Heart right ventricle (tissue), 16 donors: ENCODE measurements around the gene TMEM52B. TPM values are rescaled to one million over a fixed set of nuclear protein-coding genes. Genes with fewer than 3 reads are reported as not detected.

ENCODE experiments used
- ATAC-seq, 8 donors: fragments of 200-7000 bp; cut with Tn5 transposase; one replicate each; pipeline ENCODE4 v1.9.1; 2020; ENCODE audit warnings: mild to moderate bottlenecking in 8 of 8, moderate library complexity in 8 of 8, moderate number of reproducible peaks in 1 of 8
- DNase-seq, 2 donors: peaks; one replicate each; pipeline ENCODE4 v3.0.0-alpha.2; 2020
- H3K27ac ChIP-seq, 10 donors: fragments of 200-600 bp; sonication (generic) in 2 of 10; one replicate each; pipeline versions ENCODE4 v1.5.0 to v1.8.0; 2020 to 2022; ENCODE audit warnings: mild to moderate bottlenecking in 3 of 10
- H3K27me3 ChIP-seq, 7 donors: fragments of 200-600 bp; one replicate each; pipeline ENCODE4 v1.8.0; 2021 to 2022; ENCODE audit warnings: mild to moderate bottlenecking in 2 of 7
- H3K36me3 ChIP-seq, 9 donors: fragments of 200-600 bp; sonication (generic) in 1 of 9; one replicate each; pipeline versions ENCODE4 v1.5.0 to v1.8.0; 2020 to 2022; ENCODE audit warnings: mild to moderate bottlenecking in 2 of 9
- H3K4me1 ChIP-seq, 9 donors: fragments of 200-600 bp; sonication (generic) in 1 of 9; one replicate each; pipeline versions ENCODE4 v1.5.0 to v1.8.0; 2020 to 2022; ENCODE audit warnings: mild to moderate bottlenecking in 4 of 9
- H3K4me3 ChIP-seq, 10 donors: fragments of 200-600 bp; sonication (generic) in 2 of 10; one replicate each; pipeline versions ENCODE4 v1.5.0 to v1.8.0; 2020 to 2022; ENCODE audit warnings: mild to moderate bottlenecking in 7 of 10, moderate library complexity in 2 of 10
- H3K9me3 ChIP-seq, 11 donors: fragments of 200-600 bp in 10 of 11; sonication (generic) in 2 of 11; one replicate each; pipeline versions ENCODE4 v1.5.0 to v1.8.0; 2013 to 2022; ENCODE audit warnings: mild to moderate bottlenecking in 2 of 11, control low read depth in 1 of 11, moderate library complexity in 1 of 11
- WGBS, 2 donors: extraction: QIAGEN DNeasy Blood & Tissue Kit; methylation state at CpG; one replicate each; pipeline ENCODE4 v1.1.7; 2013; ENCODE audit warnings: inconsistent platforms in 1 of 2; 5-methylcytosine and 5-hydroxymethylcytosine counted together
- intact Hi-C, 10 donors: fragments of 100-400 bp; cut with DNase I; formaldehyde crosslinking; loops; one replicate each; pipeline versions ENCODE4 v1.11.1 to v1.14.2; 2022
- polyA plus RNA-seq, 2 donors: library from polyadenylated mRNA; stranded (reverse); fragments of 200-250 nt; gene quantifications; one replicate each; pipeline ENCODE4 v1.2.3, GENCODE V29; 2013
- total RNA-seq, 10 donors: library from RNA; stranded (reverse); fragmentation: NEBNext Ultra II Directional in 3 of 10; extraction: Animal tissue kit (Norgen Biotek cat#: 25700) in 3 of 10; gene quantifications; one replicate each; pipeline versions ENCODE4 v1.2.1 to v1.2.4, GENCODE V29; 2021 to 2023
- TF ChIP-seq, protein P1 (sequence below), 9 donors: fragments of 200-600 bp; sonication (generic) in 2 of 9; IDR thresholded peaks; one replicate each; pipeline versions ENCODE4 v1.5.0 to v1.8.0; 2021 to 2022; ENCODE audit warnings: antibody characterized with exemption in 9 of 9, mild to moderate bottlenecking in 5 of 9, moderate library complexity in 1 of 9
- donor health status: Arrhythmogenic right ventricular cardiomyopathy.
- donor health status: ischemic (EF 13 %, LVEDD 7.1; RV severe dilation, severe dysfunction).
- donor health status: healthy with polysubstance abuse.
- donor health status: DM: no; HTN: yes; CAD: no.
- donor health status: DM: no; HTN: no; CAD: no.
- donor health status: ischemic (EF 25% LVEDD 6.9; RV normal size, moderate dysfunction).
- donor health status: ischemic (EF 25% LVEDD 5.7; RV mildly dilated, moderate dysfunction).
- donor health status: healthy.
- donor health status: DM: yes; HTN: yes; CAD: no.
- donor health status: Ischemic cardiomyopathy.
- donor health status: ischemic (EF 35%, LVEDD 5.7; RV mildly dilated, moderate dysfunction).
- donor health status: nonischemic (EF 11% LVEDD 7.7; RV severe dilation, severe dysfunction).
- donor health status: DM: yes; HTN: yes; CAD: no.
- donor health status: PGD.
- donor health status: ischemic (EF 29% LVEDD 5.4; RV normal size, mild dysfunction).
- donor health status: nonischemic (EF 23%, LVEDD 6.1; RV moderate dilation, normal function).

TMEM52B gene
- total and polyA plus RNA-seq, 12 donors = 0.03 TPM; not detected in 11

GRCh38 chr12:10170216-10170615, 8.6 kb upstream of the TMEM52B start:
- 90 to 93% methylated on average over 5 of the region's 5 CpGs for WGBS, 2 donors
- no peaks in the 10 kb centered on the region for H3K9me3 ChIP-seq
- H3K27ac ChIP-seq = no peak overlapping the region
- intact Hi-C loops = no loop called here
- no peak overlapping the region for H3K4me3 ChIP-seq
- H3K4me1 ChIP-seq = peaks cover 0 to 30% (median 0%) of the 10 kb centered on the region in 9 donors
- TF ChIP-seq, protein P1, sequence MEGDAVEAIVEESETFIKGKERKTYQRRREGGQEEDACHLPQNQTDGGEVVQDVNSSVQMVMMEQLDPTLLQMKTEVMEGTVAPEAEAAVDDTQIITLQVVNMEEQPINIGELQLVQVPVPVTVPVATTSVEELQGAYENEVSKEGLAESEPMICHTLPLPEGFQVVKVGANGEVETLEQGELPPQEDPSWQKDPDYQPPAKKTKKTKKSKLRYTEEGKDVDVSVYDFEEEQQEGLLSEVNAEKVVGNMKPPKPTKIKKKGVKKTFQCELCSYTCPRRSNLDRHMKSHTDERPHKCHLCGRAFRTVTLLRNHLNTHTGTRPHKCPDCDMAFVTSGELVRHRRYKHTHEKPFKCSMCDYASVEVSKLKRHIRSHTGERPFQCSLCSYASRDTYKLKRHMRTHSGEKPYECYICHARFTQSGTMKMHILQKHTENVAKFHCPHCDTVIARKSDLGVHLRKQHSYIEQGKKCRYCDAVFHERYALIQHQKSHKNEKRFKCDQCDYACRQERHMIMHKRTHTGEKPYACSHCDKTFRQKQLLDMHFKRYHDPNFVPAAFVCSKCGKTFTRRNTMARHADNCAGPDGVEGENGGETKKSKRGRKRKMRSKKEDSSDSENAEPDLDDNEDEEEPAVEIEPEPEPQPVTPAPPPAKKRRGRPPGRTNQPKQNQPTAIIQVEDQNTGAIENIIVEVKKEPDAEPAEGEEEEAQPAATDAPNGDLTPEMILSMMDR (IDR thresholded peaks at IDR 0.05) = no peak
- no peak for ATAC-seq
- peaks cover 0 to 3% (median 0%) of the 10 kb centered on the region in 7 donors for H3K27me3 ChIP-seq
- no peaks in the 10 kb centered on the region for H3K36me3 ChIP-seq
- no peak for DNase-seq

DNA sequence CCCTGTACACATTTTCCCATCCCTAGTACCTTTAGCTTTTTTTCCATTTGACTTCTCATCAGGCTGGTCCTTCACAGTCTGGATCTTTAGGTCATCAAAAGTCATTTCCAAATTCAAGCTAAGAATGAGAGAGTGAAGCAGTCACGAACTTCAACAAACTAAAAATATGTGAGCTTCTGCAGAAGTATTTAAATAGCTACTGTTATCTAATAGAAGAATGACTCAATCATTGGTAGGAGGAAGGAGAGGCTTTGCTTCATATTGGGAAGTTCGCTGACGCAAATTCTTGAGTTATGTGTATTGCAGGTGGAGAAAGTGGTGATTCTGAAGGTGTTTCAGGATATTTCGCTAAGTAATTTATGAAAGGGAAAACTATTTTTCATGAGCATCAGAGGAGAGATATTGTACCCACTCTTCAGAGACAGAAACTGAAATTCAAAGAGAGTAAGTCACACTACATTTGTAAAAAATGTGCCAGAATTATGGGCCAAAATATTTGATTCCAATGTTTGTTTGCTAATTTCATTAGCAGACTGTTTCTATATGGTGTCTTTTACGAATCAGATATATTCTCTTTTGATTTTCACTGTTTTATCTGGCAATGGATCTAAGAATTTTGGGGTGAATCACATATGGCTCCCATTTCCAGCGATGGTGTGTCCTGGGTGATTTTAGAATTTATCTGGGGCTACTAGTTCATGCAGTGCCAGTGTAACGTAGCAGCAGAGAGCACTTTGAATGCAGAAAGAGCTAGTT, 6.7 kb upstream of the TMEM52B start, which contains the start of gene OLR1:
TSS of gene OLR1 (minus strand) at position 160 of the 756 bp plus-strand sequence. CDS start at position 105, 55 bp downstream.
- no peak within 1 kb of the TSS for H3K4me3 ChIP-seq
- 62 to 67% methylated on average over 7 of the region's 7 CpGs for WGBS, 2 donors
- TF ChIP-seq, protein P1 (IDR thresholded peaks at IDR 0.05) = no peak
- H3K4me1 ChIP-seq = peaks cover 0 to 23% (median 0%) of the 10 kb centered on the region in 9 donors
- H3K27ac ChIP-seq = no peak within 1 kb of the TSS
- ATAC-seq (no peak), DNase-seq (no peak)
- H3K36me3 ChIP-seq = no peaks in the 10 kb centered on the region
- H3K27me3 ChIP-seq = peaks cover 0 to 10% (median 0%) of the 10 kb centered on the region in 7 donors
- H3K9me3 ChIP-seq = no peaks in the 10 kb centered on the region
- intact Hi-C loops = no loop called here

- DNase-seq (no peak), ATAC-seq (no peak)
- peaks cover 0 to 11% (median 0%) of the 10 kb centered on the region in 9 donors for H3K4me1 ChIP-seq
- intact Hi-C loops = no loop called here
- no peak overlapping the region for H3K4me3 ChIP-seq
- TF ChIP-seq, protein P1 (IDR thresholded peaks at IDR 0.05) = no peak
- H3K27me3 ChIP-seq = peaks cover 0 to 16% (median 0%) of the 10 kb centered on the region in 7 donors
- 71 to 75% methylated on average over 2 of the region's 2 CpGs for WGBS, 2 donors
- H3K36me3 ChIP-seq = no peaks in the 10 kb centered on the region
- no peaks in the 10 kb centered on the region for H3K9me3 ChIP-seq
- H3K27ac ChIP-seq = no peak overlapping the region
Observed at GRCh38 chr12:10174986-10175614, 3.7 kb upstream of the TMEM52B start.

- TF ChIP-seq, protein P1 (IDR thresholded peaks at IDR 0.05) = no peak
- Histone ChIP-seq H3K4me3 (no peak overlapping the region), H3K36me3 (no peaks in the 10 kb centered on the region), H3K27ac (no peak overlapping the region), H3K4me1 (peaks cover 0 to 11% (median 0%) of the 10 kb centered on the region in 9 donors), H3K9me3 (no peaks in the 10 kb centered on the region), H3K27me3 (peaks cover 0 to 23% (median 0%) of the 10 kb centered on the region in 7 donors)
- intact Hi-C loops = no loop called here
- DNase-seq = no peak
- 81 to 83% methylated on average over 5 of the region's 5 CpGs for WGBS, 2 donors
- ATAC-seq = no peak
Observed at GRCh38 chr12:10175846-10176636, 2.8 kb upstream of the TMEM52B start.
